ENCODE measurements around the gene CTNNA3. TPM values are rescaled to one million over a fixed set of nuclear protein-coding genes. Genes with fewer than 3 reads are reported as not detected.

The CTNNA3 gene
- total RNA-seq, 6 experiments from 2014 or later = 0.19 to 3.6 (median 1.2) TPM

GRCh38 chr10:66625709-66626590, 1070.0 kb downstream of the CTNNA3 start:
- DNase-seq = no peak
- 43% methylated on average over 4 of the region's 4 CpGs for WGBS (ENCODE audit: insufficient coverage, low coverage, low lambda C conversion rate, missing lambda C conversion rate)

GRCh38 chr10:66622050-66622449, 1073.9 kb downstream of the CTNNA3 start:
- no peak for DNase-seq
- intact Hi-C loops (cut with DNase I) = no loop called here
- Histone ChIP-seq H3K27me3 (no peaks in the 10 kb centered on the region), H3K27ac (no peak overlapping the region), H3K9me3 (no peaks in the 10 kb centered on the region), H3K4me3 (no peak overlapping the region), H3K36me3 (no peaks in the 10 kb centered on the region), H3K4me1 (no peaks in the 10 kb centered on the region)
- ATAC-seq = no peak
- TF ChIP-seq POLR2A (IDR thresholded peaks at IDR 0.05) (no peak), CTCF (IDR thresholded peaks at IDR 0.05) (no peak)

More at GRCh38 chr10:66625709-66626590, 1070.0 kb downstream of the CTNNA3 start:
- intact Hi-C loops (cut with DNase I) = no loop called here
- ATAC-seq = no peak
- no peaks in the 10 kb centered on the region for H3K9me3 ChIP-seq
- H3K36me3 ChIP-seq = no peaks in the 10 kb centered on the region
- TF ChIP-seq POLR2A (IDR thresholded peaks at IDR 0.05) (no peak), CTCF (IDR thresholded peaks at IDR 0.05) (no peak)
- no peaks in the 10 kb centered on the region for H3K4me1 ChIP-seq
- H3K27me3 ChIP-seq = no peaks in the 10 kb centered on the region
- H3K4me3 ChIP-seq = no peak overlapping the region
- H3K27ac ChIP-seq = no peak overlapping the region

GRCh38 chr10:66604195-66604594, 1091.8 kb downstream of the CTNNA3 start:
- Histone ChIP-seq H3K27me3 (no peaks in the 10 kb centered on the region), H3K4me1 (no peaks in the 10 kb centered on the region), H3K4me3 (no peak overlapping the region), H3K36me3 (no peaks in the 10 kb centered on the region), H3K9me3 (no peaks in the 10 kb centered on the region), H3K27ac (no peak overlapping the region)
- 83% methylated on average over 2 of the region's 10 CpGs for WGBS (ENCODE audit: insufficient coverage, low coverage, low lambda C conversion rate, missing lambda C conversion rate)
- intact Hi-C loops (cut with DNase I) = no loop called here
- no peak for TF ChIP-seq POLR2A (IDR thresholded peaks at IDR 0.05)
- TF ChIP-seq CTCF (IDR thresholded peaks at IDR 0.05) = no peak
- DNase-seq = no peak
- no peak for ATAC-seq

- no peaks in the 10 kb centered on the region for H3K36me3 ChIP-seq
- TF ChIP-seq POLR2A (IDR thresholded peaks at IDR 0.05) (no peak), CTCF (IDR thresholded peaks at IDR 0.05) (no peak)
- H3K27ac ChIP-seq = no peak overlapping the region
- H3K27me3 ChIP-seq = no peaks in the 10 kb centered on the region
- intact Hi-C loops (cut with DNase I) = no loop called here
- 85% methylated on average over 2 of the region's 2 CpGs for WGBS (ENCODE audit: insufficient coverage, low coverage, low lambda C conversion rate, missing lambda C conversion rate)
- DNase-seq (no peak), ATAC-seq (no peak)
- no peaks in the 10 kb centered on the region for H3K4me1 ChIP-seq
- H3K9me3 ChIP-seq = no peaks in the 10 kb centered on the region
- no peak overlapping the region for H3K4me3 ChIP-seq
These were observed 1104.1 kb downstream of the CTNNA3 start for GRCh38 chr10:66591865-66592264.

Measured in right lobe of liver (tissue), 6 donors.